NCI-H1417 treated with DMSO at 0.1 percent for 48 hours (cell line): ENCODE measurements around the gene VASN.

Experiments
- DNase-seq: peaks from one replicate; lab custom pipeline; 2025; lab: John Stamatoyannopoulos, UW

VASN gene

GRCh38 chr16:4403133-4403949 is 31.7 kb downstream of the VASN start:
- no peak for DNase-seq

- no peak for DNase-seq
Measured at GRCh38 chr16:4404247-4404966, 32.8 kb downstream of the VASN start.

- no peak for DNase-seq
Measured at GRCh38 chr16:4404967-4405696, 33.5 kb downstream of the VASN start.

- no peak for DNase-seq
Measured at GRCh38 chr16:4407543-4408322, 36.1 kb downstream of the VASN start.

GRCh38 chr16:4408323-4408690 is 36.7 kb downstream of the VASN start:
- no peak for DNase-seq

- no peak for DNase-seq
Measured at GRCh38 chr16:4409081-4409932, 37.7 kb downstream of the VASN start.

- no peak for DNase-seq
Measured at GRCh38 chr16:4410335-4411075, 38.9 kb downstream of the VASN start.

GRCh38 chr16:4411684-4412083 is 40.0 kb downstream of the VASN start:
- DNase-seq: no peak

GRCh38 chr16:4412159-4412558 is 40.5 kb downstream of the VASN start:
- no peak for DNase-seq

GRCh38 chr16:4412854-4413253 is 41.2 kb downstream of the VASN start:
- no peak for DNase-seq

GRCh38 chr16:4414187-4414917 is 42.7 kb downstream of the VASN start:
- DNase-seq: no peak

GRCh38 chr16:4415538-4416199 is 44.0 kb downstream of the VASN start:
- DNase-seq: no peak

- DNase-seq: peak; percentile 46
Measured at GRCh38 chr16:4416200-4417032, 44.8 kb downstream of the VASN start, which contains the start of gene CORO7. Gene CORO7, minus strand, starts transcription at chr16:4416596. Its CDS starts 78 bp downstream, at chr16:4416518.

- DNase-seq: no peak
Measured at GRCh38 chr16:4419402-4419959, 47.8 kb downstream of the VASN start.

GRCh38 chr16:4420505-4421105 is 49.0 kb downstream of the VASN start:
- no peak for DNase-seq

- DNase-seq: peak; percentile 75
Measured at GRCh38 chr16:4425378-4426020, 53.9 kb downstream of the VASN start, which contains the start of gene DNAJA3. Gene DNAJA3, plus strand, starts transcription at chr16:4425868. Its CDS starts 14 bp downstream, at chr16:4425882.
